ENCODE measurements around the gene TCF23. TPM values are rescaled to one million over a fixed set of nuclear protein-coding genes. Genes with fewer than 3 reads are reported as not detected.
"Not testable (repeated sequence)": the region's sequence is repeated elsewhere in the genome, so short reads cannot be mapped to it uniquely, and the experiment has no call there.

TCF23 gene
- polyA plus RNA-seq, 1 experiment, result not detected

DNA sequence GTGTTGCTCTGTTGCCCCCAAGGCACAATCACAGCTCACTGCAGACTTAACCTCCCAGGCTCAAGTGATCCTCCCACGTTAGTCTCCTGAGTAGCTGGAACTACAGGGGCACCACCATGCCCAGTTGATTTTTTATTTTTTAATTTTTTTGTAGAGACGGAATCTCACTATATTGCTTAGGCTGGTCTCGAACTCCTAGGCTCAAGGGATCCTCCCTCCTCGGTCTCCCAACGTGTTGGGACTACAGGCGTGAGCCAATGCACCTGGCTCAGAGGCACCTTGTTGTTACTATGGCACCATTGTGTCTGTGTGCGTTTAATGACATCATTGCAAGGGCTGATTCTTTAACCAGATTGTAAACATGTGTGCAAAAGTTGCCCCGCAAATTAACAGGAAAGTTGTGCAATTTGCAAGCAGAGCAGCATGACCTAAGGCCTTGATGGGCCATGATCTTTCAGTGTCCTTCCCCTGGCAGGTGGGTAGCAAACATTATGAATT, 22.6 kb downstream of the TCF23 start:
- Histone ChIP-seq H3K27me3 (ENCODE audit: control insufficient read depth, insufficient read depth, low read length) (peaks cover 37% of the 10 kb centered on the region), H3K4me3 (ENCODE audit: low read depth, low read length) (no peak overlapping the region), H3K9me3 (ENCODE audit: control insufficient read depth, insufficient read depth, low read length) (no peaks in the 10 kb centered on the region), H3K27ac (ENCODE audit: low read depth, low read length) (no peak overlapping the region)
- ChIA-PET POLR2A (interaction anchor here (0.6 kb wide), 1 partner anchor 134 kb away, joined by 4 read pairs; no protein-coding TSS in a partner anchor), CTCF (interaction anchor here (0.6 to 3.6 kb wide), 4 partner anchors 8 to 47 kb away, joined by 5 to 26 read pairs (median 18); no protein-coding TSS in a partner anchor)
- TF ChIP-seq, protein P1, sequence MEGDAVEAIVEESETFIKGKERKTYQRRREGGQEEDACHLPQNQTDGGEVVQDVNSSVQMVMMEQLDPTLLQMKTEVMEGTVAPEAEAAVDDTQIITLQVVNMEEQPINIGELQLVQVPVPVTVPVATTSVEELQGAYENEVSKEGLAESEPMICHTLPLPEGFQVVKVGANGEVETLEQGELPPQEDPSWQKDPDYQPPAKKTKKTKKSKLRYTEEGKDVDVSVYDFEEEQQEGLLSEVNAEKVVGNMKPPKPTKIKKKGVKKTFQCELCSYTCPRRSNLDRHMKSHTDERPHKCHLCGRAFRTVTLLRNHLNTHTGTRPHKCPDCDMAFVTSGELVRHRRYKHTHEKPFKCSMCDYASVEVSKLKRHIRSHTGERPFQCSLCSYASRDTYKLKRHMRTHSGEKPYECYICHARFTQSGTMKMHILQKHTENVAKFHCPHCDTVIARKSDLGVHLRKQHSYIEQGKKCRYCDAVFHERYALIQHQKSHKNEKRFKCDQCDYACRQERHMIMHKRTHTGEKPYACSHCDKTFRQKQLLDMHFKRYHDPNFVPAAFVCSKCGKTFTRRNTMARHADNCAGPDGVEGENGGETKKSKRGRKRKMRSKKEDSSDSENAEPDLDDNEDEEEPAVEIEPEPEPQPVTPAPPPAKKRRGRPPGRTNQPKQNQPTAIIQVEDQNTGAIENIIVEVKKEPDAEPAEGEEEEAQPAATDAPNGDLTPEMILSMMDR (IDR thresholded peaks at IDR 0.05; ENCODE audit: low read depth, low read length), result no peak
- DNase-seq (ENCODE audit: low read depth, low spot score), result no peak

DNA sequence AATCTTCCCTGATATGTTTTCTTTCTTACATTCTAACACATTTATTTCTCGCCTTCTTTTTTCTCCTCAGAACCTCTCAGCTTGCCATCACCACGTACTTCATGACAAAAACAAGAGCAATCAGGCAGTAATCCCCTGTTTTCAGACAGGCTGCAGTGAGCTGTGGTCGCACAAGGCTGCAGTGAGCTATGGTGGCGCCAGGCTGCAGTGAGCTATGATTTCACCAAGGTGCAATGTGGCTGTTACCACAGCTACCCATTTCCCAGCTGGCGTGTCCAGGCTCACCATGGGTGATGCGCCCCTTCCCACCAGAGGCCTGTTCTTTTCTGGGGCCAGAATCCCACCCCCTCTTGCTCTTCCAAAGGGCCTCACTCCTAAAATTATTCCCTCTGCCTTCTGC, 25.8 kb downstream of the TCF23 start:
- CTCF ChIA-PET, result interaction anchor here (1.3 kb wide), 1 partner anchor 17 kb away, joined by 5 read pairs; no protein-coding TSS in a partner anchor
- no peak overlapping the region for H3K27ac ChIP-seq (ENCODE audit: low read depth, low read length)
- TF ChIP-seq, protein P1 (IDR thresholded peaks at IDR 0.05; ENCODE audit: low read depth, low read length), result no peak
- H3K9me3 ChIP-seq (ENCODE audit: control insufficient read depth, insufficient read depth, low read length), result no peaks in the 10 kb centered on the region
- POLR2A ChIA-PET, result no interaction called here
- H3K4me3 ChIP-seq (ENCODE audit: low read depth, low read length), result no peak overlapping the region
- H3K27me3 ChIP-seq (ENCODE audit: control insufficient read depth, insufficient read depth, low read length), result peaks cover 38% of the 10 kb centered on the region
- DNase-seq (ENCODE audit: low read depth, low spot score), result no peak

DNA sequence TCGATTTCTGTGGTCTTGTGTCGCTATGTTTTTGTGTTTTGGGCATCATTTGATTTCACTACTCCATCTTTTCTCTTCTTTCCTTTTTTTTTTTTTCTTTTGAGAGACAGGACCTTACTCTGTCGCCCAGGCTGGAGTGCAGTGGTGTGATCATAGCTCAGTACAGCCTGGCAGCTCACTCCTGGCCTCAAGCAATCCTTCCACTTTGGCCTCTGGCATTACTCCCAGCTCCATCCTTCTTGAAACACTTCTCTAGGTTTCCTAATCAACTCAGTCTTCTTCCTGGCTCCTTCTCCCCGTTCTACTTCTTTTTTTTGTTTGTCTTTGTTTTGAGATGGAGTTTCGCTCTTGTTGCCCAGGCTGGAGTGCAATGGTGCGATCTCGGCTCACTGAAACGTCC, 26.5 kb downstream of the TCF23 start:
- ChIA-PET CTCF (interaction anchor here (1.3 kb wide), 1 partner anchor 16 kb away, joined by 5 read pairs; no protein-coding TSS in a partner anchor), POLR2A (no interaction called here)
- Histone ChIP-seq H3K27me3 (ENCODE audit: control insufficient read depth, insufficient read depth, low read length) (peaks cover 35% of the 10 kb centered on the region), H3K9me3 (ENCODE audit: control insufficient read depth, insufficient read depth, low read length) (no peaks in the 10 kb centered on the region), H3K27ac (ENCODE audit: low read depth, low read length) (no peak overlapping the region), H3K4me3 (ENCODE audit: low read depth, low read length) (no peak overlapping the region)
- TF ChIP-seq, protein P1 (IDR thresholded peaks at IDR 0.05; ENCODE audit: low read depth, low read length), result no peak
- no peak for DNase-seq (ENCODE audit: low read depth, low spot score)

DNA sequence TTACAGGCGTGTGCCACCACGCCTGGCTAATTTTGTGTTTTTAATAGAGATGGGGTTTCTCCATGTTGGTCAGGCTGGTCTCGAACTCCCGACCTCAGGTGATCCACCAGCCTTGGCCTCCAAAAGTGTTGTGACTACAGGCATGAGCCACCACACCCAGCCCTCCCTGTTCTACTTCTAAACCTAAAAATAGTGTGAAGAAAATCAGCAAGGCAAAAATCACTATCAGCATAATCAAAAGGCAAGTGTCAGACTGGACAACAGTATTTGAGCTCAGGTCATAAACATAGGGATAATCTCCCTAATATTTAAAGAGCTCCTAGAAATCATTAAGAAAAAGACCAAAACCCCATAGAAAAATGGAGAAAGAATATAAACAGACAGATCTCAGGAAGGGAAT, 27.0 kb downstream of the TCF23 start:
- H3K27me3 ChIP-seq (ENCODE audit: control insufficient read depth, insufficient read depth, low read length), result peaks cover 32% of the 10 kb centered on the region
- H3K4me3 ChIP-seq (ENCODE audit: low read depth, low read length); H3K27ac ChIP-seq (ENCODE audit: low read depth, low read length); CTCF ChIA-PET; H3K9me3 ChIP-seq (ENCODE audit: control insufficient read depth, insufficient read depth, low read length); DNase-seq (ENCODE audit: low read depth, low spot score): not testable (repeated sequence)
- POLR2A ChIA-PET, result interaction anchor here (0.6 kb wide), 1 partner anchor 98 kb away, joined by 7 read pairs; no protein-coding TSS in a partner anchor

DNA sequence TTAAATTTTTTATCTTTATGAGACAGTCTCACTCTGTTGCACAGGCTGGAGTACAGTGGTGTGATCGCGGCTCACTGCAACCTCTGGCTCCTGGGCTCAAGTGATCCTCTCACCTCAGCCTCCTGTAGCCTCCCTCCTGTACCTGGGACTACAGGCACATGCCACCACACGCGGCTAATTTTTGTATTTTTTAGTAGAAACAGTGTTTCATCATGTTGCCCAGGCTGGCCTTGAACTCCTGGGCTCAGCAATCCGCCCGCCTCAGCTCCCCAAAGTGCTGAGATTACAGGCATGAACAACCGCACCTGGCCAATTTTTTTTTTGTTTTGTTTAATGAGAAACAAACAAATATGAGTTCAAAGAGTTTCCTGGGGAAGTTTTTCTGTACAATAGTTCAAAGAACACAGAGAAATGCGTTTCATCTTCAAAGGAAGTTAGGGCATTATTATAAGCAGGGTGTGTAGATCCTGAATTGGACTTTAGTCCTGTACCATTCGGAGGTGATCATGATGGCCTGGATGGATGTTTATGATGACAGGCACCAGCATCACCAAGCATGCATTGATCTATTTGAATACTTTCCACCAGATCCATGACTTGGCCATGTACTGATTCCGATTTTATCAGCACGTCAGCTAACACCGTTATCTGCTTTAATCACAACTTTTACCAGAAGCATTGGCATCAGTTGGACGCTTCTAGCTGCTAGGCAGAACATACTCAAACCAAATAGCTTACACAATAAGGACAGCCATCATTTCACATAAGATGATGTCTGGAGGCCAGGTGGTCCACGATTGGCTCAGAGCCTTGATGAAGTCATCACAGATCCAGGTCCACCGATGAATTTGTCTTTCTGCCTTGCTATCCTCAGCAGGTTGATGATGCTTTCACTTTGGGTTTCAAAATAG, 28.9 kb downstream of the TCF23 start:
- TF ChIP-seq, protein P1 (IDR thresholded peaks at IDR 0.05; ENCODE audit: low read depth, low read length), result no peak
- ChIA-PET POLR2A (no interaction called here), CTCF (interaction anchor here (2.5 kb wide), 1 partner anchor 7 kb away, joined by 23 read pairs; no protein-coding TSS in a partner anchor)
- no peaks in the 10 kb centered on the region for H3K9me3 ChIP-seq (ENCODE audit: control insufficient read depth, insufficient read depth, low read length)
- H3K27me3 ChIP-seq (ENCODE audit: control insufficient read depth, insufficient read depth, low read length), result peaks cover 21% of the 10 kb centered on the region
- no peak overlapping the region for H3K4me3 ChIP-seq (ENCODE audit: low read depth, low read length)
- no peak for DNase-seq (ENCODE audit: low read depth, low spot score)
- no peak overlapping the region for H3K27ac ChIP-seq (ENCODE audit: low read depth, low read length)
